HG03520 (cell line): ENCODE results near the gene OSBPL6.
A peak's percentile ranks its signal among the peaks of the same experiment; 100 is the strongest.
"Not testable (repeated sequence)": the region's sequence is repeated elsewhere in the genome, so short reads cannot be mapped to it uniquely, and the experiment has no call there.

ENCODE experiments used
- ATAC-seq: cut with Tn5 transposase; IDR thresholded peaks from one replicate; pipeline ENCODE4 v1.9.1; 2021; ENCODE audit warnings: mild to moderate bottlenecking, moderate library complexity; ENCODE audit not compliant: unreplicated experiment

OSBPL6 gene

DNA sequence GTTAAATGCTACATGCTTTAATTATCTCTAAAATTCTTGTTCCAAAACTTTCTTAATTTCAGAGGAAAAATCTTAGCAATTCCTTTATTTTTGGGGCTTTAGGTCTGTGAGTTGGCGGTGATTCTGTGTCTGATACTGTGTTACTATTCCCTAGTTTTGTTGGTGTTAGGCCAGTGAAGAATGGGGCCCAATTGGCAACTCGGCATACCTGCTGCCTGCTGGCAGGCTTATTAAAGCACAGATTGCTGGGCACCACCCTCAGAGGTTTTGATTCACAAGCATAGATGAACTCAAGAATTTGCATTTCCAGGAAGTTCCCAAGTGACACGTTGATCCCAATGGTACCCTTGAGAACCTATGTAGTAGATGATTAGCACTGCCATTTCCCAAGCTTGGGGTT lies 101.6 kb downstream of the OSBPL6 start:
- no peak for ATAC-seq

DNA sequence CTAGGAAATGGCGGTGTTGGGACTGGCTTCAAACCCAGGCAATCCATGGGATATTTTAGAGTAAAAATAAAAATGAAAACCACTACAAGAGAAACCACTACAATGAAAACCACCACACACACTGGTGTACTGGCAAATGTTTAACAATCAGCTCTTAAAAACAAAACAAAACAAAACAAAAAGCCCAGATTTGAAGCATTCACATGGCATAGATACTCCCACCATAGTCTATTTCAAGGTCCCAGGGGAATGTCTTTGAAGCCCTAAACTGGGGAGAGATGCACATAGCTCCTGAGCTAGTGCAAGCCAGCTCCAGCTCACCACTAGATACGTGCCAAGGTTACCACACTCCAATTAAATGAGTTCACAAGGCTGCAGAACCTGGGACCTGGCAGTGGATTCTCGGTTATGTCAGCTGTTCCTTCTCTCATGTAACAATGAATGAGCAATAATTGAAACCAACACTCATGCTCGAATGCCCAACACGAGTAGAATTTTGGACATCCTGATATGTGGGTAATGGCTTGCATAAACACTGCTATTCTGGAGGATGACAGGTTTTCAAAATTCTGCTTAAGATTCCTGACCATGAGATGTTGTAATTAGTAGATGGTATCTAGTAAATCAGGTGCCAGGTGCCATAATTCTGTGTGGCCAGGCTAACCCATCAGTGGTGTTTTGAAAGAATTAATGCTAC lies 102.2 kb downstream of the OSBPL6 start:
- no peak for ATAC-seq

DNA sequence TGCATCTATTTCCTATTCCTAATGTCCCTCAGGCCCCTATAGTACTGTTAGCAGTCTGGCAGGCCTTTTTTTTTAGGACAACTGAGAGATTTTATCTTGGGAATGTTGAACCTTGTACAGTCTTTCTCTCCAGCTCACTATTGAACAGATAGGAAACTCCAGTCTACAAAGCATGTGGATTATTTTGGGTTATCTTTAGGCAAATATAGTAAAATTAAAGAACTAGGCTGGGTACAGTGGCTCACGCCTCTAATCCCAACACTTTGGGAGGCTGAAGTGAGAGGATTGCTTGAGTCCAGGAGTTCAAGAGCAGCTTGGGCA lies 102.7 kb downstream of the OSBPL6 start:
- no peak for ATAC-seq

DNA sequence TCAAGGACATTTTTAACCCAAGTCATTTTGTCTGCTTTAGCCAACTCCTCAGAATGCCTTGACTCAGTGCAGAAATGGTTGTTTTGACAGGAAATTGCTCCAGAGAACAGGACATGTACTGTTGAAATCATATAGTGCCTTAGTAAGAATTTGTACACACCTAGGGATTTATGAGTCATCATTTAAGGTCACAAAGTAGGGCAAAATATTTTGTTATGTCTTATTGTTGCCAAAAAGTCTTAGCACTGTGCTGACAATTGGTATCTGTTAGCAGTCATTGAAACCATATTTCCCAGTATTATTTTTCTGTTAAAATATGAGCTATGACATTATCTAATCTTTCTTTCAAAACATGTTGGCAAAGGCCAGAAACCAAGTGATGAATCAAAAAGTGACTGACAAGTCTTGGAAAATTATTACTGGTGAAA lies 104.5 kb downstream of the OSBPL6 start:
- ATAC-seq, result no peak

DNA sequence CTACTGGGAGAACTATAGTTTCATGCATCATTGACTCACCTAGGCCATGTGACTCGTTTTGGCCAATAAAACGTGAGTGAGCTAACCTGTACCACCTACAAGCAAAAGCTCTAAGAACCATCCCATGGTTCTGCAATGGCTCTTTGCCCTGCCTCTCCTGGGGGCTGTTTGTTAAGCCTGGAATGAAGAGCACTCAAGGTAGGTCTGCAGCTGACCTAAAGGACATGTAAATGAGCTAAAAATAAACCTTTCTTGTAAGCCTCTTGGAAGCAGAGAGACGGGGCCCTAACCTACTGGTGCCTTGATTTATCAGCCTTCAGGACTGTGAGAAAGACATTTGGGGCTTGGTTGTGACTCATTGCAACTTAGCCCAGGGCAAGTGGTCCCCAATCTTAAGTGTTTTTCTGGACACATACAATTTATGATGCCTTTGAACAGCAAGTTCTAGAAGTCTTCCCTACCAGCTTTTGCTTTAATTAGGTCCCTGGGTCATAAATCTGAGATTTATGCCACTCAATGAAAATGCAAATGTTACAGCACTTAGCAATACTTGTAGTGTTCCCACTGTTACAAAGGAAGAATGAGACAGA lies 107.4 kb downstream of the OSBPL6 start:
- no peak for ATAC-seq

DNA sequence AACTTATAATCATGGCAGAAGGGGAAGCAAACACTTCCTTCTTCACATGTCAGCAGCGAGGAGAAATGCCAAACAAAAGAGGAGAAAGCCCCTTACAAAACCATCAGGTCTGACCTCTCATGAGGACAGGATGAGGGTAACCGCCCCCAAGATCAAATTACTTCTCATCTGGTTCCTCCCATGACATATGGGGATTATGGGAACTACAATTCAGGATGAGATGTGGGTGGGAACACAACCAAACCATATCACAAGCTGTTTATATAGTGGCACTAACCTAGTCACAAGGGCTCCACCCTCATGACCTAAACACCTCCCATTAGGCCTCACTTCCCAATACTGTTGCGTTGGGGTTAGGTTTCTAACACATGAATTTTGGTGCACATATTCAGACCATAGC lies 110.0 kb downstream of the OSBPL6 start:
- no peak for ATAC-seq

DNA sequence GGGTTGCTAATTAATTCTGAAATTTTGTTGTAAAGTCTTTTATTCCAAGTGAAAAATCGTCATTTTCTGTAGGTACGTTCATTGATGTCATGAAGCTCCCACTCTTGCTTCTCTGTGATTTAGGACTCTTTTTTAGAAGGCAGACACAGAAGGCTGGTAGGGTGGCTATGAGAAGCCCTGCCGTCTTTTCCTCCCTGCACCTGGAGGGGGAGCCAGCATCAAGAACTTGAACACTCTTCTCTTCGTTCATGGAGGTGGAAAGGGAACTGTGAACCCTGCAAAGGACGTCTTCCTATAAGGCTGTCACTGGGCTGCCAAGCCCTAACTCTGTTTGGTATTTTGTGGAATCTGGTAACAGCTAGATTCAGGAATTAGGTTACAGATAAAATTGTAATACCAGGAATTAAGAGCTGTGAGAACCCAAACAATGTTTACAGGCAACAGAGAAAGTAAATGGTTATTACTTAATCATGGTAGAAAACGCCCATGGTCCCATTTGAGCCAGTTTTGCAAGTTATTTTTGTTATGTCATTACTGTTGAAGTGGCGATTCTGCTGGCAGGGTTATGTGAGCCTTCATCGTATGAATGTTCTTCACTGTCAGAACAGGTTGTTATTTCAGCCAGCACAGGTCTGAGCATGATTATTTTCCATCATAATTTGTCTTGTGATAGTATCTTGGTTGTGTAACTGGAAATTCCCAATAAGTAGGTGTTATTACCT lies 112.2 kb downstream of the OSBPL6 start:
- ATAC-seq, result peak; percentile 95

DNA sequence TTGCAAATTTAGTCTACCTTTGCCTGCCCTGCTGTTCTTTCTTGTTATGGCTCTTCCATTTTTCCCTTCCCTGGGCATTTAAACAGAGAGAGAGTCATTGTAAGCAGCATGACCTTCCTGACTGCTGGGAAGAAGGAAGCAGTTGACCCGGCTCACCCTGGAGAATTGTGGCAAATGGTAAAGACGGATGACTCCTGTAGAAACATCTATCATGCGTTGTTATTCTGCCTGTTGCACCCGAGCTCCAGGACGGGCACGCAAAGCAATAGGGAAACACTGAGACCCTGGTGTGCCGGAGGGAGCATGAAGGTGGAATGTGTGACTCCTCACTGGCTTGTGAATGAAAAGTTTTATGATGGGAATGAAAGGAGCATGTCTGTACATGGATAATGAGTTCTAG lies 113.3 kb downstream of the OSBPL6 start:
- ATAC-seq, result no peak

DNA sequence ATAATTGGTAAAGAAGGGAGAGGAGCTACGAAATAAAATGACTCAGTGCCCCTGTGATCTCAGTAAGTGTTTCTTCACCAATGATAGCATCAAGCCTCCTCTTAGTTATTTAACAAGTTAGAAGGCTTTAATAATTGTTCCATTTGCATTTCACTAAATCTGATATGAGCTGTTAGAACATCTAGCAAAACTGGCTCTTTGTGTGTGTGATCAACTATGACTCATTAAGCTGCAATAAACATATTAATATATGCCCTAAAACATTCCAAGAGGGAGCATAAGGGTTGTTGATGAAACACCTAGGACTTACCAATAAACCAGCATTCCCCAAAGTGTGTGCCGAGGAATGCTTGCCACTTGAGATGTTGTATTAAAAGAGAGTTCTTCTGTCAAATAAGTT lies 115.2 kb downstream of the OSBPL6 start:
- no peak for ATAC-seq

DNA sequence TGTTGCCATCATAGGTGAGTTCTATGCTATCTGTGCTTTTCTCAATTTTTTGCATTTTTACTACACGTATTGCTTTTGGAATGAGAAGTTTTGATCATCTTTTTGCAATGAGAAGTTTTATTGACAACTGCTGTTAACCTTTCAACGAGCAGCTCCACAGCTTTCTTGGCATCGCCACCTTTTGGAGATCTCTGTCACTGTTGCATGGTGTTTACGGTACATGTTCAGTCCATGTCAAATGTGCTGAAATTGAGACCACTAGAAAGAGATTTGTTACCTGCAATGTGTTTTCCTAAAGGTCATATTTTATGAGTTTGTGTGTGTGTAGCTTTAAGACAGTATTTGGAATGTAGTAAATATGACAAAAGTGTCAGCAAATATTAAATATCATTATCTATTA lies 120.8 kb downstream of the OSBPL6 start:
- ATAC-seq, result no peak

DNA sequence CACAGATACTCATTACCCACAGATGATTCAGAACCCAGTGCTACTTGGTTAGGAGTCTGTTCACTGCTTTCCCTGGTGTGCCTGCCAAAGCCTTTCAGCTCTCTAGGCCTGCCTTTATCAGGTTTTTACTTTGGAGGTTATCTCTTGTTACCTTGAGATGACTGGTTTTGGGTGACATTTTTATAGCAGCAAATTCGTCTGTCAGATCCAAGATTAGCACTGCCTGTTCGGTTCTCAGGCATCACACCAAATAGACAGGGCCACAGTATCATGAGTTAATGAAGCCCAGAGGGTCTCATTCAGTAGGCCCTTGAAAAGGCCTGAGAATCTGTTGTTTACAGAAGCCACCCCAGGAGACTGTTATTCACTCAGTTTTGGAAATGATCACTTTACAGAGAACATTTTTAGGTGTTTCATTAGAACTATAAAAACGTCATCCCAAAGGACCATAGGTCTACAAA lies 121.2 kb downstream of the OSBPL6 start:
- no peak for ATAC-seq

DNA sequence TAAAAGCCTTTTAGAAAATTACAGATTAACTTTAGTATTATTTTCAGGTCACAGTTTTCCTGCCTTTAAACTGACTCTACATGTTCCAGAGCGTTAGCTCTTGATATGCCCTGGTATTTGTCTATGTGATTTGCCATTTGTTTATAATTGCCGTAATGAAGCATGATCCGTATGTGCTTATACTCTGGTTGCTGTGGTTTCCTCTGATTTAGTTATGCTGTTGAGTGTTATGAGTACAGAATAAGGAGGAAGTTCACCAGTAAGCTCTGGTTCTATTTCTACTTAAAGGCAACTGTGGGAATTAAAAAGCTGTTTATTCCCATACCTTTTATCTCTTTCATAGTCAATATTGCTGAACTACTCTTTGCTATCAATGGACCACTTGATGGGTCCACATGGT lies 123.5 kb downstream of the OSBPL6 start:
- no peak for ATAC-seq

DNA sequence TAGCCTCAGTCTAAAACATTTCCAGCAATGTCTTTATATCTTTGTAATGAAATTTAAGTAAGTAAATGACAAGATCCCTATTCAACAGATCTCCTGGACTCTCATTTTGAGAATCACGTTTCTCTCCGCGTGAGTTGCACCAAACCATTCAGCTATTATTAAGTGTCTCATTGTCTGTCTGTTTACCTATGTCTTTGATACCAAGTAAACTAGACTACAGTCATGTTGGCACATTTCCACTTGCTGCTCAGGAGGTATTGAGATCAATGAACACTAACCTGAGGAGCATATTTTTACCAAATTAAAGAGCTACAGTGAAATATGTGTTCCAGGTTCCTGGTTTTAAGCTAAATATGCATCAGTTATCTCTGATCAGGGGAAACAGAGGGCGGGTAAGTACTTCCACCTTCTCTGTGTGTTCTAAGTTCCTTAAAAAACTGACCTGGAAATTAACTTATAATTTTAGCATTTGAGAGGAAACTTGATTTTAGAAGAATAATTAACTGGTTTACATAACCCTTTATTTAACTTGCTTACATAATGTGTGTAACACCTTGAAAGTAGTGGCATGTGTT lies 125.8 kb downstream of the OSBPL6 start:
- no peak for ATAC-seq

DNA sequence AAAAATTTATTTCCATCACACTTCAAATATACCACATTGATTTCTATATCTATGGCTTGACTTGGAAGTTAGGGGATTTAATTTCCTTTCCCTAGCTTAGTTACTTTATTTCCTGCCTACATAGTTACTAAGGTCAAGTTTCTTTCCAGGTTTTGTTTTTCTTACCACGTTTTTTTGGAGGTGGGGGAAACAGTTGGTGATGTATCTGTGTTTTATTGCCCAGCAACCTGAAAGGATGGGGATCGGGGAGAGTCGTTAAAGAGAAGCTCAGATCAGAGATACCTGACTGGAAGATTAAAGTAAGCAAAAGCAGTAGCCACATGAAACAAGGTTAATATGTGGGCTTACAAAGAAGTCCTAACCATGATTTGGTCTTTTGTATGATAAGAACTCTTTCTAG lies 127.8 kb downstream of the OSBPL6 start:
- no peak for ATAC-seq

DNA sequence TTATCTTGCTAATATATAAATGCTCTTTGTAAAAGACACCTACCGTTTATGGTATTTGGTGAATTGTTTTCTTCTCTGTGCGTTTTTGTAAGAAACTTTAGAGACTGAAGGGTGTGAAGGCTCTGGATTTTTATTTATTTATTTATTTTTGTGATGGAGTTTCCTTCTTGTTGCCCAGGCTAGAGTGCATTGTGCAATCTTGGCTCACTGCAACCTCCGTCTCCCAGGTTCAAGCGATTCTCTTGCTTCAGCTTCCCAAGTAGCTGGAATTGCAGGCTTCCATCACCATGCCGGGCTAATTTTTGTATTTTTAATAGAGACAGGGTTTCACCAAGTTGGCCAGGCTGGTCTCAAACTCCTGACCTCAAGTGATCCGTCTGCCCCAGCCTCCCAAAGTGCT lies 129.0 kb downstream of the OSBPL6 start:
- ATAC-seq, result not testable (repeated sequence)

DNA sequence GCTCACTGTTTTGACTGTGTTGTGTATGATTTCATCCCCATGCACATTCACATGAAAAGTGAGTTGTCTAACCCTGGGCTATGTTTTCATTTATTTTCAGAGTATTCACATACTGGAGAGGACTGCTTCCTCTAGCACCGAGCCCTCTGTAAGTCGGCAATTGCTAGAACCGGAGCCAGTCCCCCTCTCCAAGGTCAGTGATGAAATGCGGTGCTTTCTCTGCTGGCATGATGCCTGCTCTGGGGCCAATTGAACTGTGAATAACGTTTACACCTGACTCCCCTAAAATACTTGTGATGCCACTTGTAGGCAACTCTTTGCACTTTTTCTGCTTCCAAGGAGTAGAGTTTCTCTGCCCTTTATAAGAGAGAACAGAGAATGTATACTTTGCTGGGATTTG lies 129.8 kb downstream of the OSBPL6 start:
- ATAC-seq, result no peak

DNA sequence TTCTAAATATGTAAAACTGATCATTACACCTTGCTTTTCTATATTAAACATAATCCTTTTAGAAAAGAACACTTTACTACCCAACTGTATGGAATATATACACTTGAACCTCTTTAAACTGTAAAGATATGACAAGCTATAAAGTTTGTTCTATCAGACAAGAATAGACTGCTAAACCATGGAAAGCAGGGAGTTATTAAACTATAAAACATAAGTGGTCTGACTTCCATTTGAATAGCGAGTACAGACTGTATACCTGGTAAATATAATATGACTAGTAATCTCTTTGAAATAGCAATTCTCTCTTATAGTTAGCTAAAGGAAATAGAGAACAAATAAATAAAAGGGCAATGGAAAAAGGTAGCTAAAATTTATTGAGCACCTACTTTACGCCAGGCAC lies 131.0 kb downstream of the OSBPL6 start:
- no peak for ATAC-seq

DNA sequence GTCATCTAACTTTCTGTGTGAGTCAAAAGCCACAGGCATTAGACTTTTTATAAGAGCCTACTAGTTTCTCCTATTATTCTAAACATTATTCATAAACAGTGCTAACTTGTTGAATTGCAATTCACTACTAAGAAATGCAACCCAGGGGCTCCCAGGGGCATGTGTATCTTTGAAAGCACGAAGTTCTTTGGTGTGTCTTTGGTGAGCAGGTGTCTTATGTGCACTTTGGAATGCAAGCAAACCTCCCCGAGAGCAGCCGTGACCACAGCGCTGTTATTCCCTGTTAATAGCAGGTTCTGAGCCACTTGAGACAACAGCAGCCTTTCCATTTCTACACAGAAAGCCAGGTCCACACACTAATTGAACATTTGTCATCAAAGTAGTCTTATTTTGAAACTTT lies 133.2 kb downstream of the OSBPL6 start:
- no peak for ATAC-seq

DNA sequence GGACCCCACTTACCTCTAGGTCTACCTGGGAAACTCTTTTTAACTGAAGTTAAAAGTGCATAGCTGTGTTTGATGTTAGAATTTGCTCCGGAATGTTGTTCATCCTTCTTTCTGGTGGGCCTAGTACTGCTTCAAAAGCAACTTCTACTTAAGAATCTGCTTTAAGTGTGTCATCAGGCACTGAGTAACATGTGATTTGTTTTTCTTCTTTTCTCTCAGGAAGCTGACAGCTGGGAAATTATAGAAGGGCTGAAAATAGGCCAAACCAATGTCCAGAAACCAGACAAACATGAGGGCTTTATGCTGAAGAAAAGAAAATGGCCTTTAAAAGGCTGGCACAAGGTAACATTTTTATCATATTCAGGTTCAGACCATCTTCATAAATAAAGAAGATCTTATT lies 133.7 kb downstream of the OSBPL6 start:
- ATAC-seq, result no peak

DNA sequence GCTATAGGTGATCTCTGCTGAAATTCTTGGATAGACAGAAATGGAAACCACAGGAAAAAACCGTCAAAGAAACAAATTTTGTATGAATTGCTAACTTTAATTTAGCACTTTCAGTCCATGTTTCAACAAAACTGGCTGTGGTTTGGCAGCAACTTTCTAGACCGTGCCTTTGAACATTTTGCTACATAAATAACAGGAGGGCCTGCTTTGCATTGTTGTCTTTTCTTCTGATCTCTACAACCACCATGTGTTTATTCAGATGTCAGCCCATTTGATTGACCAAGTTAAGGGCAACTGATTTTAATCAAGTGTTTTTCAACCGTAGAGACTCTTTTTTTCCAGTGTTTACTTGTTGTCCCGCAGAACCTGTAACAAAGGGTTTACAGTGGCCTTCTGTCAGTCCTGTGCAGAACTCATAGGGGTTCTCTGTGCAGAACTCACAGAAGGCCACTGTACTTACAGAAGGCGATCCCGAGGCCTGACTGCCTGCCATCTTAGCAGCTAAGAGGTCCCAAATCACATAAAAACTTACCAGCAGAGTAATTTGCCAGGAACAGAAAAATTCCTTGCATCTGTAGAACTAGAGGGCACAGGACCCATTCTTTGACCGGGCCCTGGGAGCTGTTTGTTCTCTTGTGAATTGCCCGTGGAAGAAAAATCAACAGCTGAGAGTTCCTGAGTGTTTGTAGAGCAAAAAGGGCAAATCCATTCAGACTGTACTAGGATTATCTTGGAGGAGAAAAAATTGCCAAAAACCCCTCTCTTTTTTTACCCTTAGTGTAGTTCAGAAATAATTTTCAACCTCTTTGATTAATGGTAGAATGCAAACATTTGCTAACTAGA lies 136.1 kb downstream of the OSBPL6 start:
- ATAC-seq, result no peak
